HEK293T (cell line): Measurements from ENCODE around the gene ZFR.
"Not testable (repeated sequence)": the region's sequence is repeated elsewhere in the genome, so short reads cannot be mapped to it uniquely, and the experiment has no call there.

Experiments used
- ARNT ChIP-seq: fragments of 450-650 bp; IDR thresholded peaks from 2 replicates; pipeline ENCODE4 v1.6.1; 2017; ENCODE audit warnings: mild to moderate bottlenecking
- BHLHE40 ChIP-seq: fragments of 450-650 bp; IDR thresholded peaks from 2 replicates; pipeline ENCODE4 v1.6.1; 2016; ENCODE audit warnings: mild to moderate bottlenecking, moderate library complexity, borderline replicate concordance
- CTBP1 ChIP-seq: fragments of 450-650 bp; IDR thresholded peaks from 2 replicates; pipeline ENCODE4 v1.6.1; 2016; ENCODE audit warnings: borderline replicate concordance
- ELF4 ChIP-seq: fragments of 450-650 bp; IDR thresholded peaks from 2 replicates; pipeline ENCODE4 v1.6.1; 2017; ENCODE audit warnings: antibody characterized with exemption
- FOXA1 ChIP-seq: fragments of 450-650 bp; IDR thresholded peaks from 2 replicates; pipeline ENCODE4 v1.6.1; 2016; ENCODE audit warnings: mild to moderate bottlenecking
- FOXK2 ChIP-seq: fragments of 450-650 bp; IDR thresholded peaks from 2 replicates; pipeline ENCODE4 v1.6.1; 2016; ENCODE audit warnings: mild to moderate bottlenecking
- FOXM1 ChIP-seq: fragments of 450-650 bp; IDR thresholded peaks from 2 replicates; pipeline ENCODE4 v1.6.1; 2017; ENCODE audit warnings: mild to moderate bottlenecking, borderline replicate concordance
- HDGF ChIP-seq: fragments of 450-650 bp; IDR thresholded peaks from 2 replicates; pipeline ENCODE4 v1.6.1; 2017; ENCODE audit warnings: antibody characterized with exemption, borderline replicate concordance
- L3MBTL2 ChIP-seq: fragments of 450-650 bp; conservative IDR thresholded peaks from 2 replicates; pipeline ENCODE4 v1.6.1; 2016; ENCODE audit warnings: mild to moderate bottlenecking
- PKNOX1 ChIP-seq: fragments of 450-650 bp; IDR thresholded peaks from 2 replicates; pipeline ENCODE4 v1.6.1; 2016
- SP1 ChIP-seq: fragments of 450-650 bp; IDR thresholded peaks from 2 replicates; pipeline ENCODE4 v1.6.1; 2017
- SUZ12 ChIP-seq: fragments of 450-650 bp; IDR thresholded peaks from 2 replicates; pipeline ENCODE4 v1.6.1; 2016; ENCODE audit warnings: mild to moderate bottlenecking
- TARDBP ChIP-seq: fragments of 450-650 bp; IDR thresholded peaks from 2 replicates; pipeline ENCODE4 v1.6.1; 2016

- TF ChIP-seq FOXK2, FOXM1, SUZ12, SP1, L3MBTL2, BHLHE40, HDGF, FOXA1, PKNOX1, ARNT, ELF4, CTBP1, TARDBP: not testable (repeated sequence)
Measured at GRCh38 chr5:32367271-32367670, 77.3 kb downstream of the ZFR start.
